B cell (primary cell): ENCODE data around the gene RERE. TPM values are rescaled to one million over a fixed set of nuclear protein-coding genes. Genes with fewer than 3 reads are reported as not detected.

ENCODE experiments used
- ATAC-seq: fragments of 200-7000 bp; cut with Tn5 transposase; one replicate; pipeline ENCODE4 v1.10.0; 2021; ENCODE audit warnings: low read depth, mild to moderate bottlenecking, moderate number of reproducible peaks, moderate library complexity
- CTCF ChIA-PET: fragments of 350-600 bp; sonication (Branson Sonifier 250); formaldehyde crosslinking; loops from one replicate; lab custom pipeline; 2021; ENCODE audit warnings: antibody characterized with exemption, inconsistent platforms; lab: Charles Lee
- POLR2A ChIA-PET: fragments of 350-600 bp; sonication (Branson Sonifier 250); formaldehyde crosslinking; loops from one replicate; lab custom pipeline; 2021; ENCODE audit warnings: antibody characterized with exemption; lab: Charles Lee
- DNase-seq: peaks from one replicate; pipeline ENCODE4 v3.0.0; 2013
- H2AFZ ChIP-seq: 2 replicates; pipeline ENCODE4 v1.6.1; 2012; ENCODE audit warnings: mild to moderate bottlenecking, low read depth, low read length; ENCODE audit not compliant: insufficient read depth, poor library complexity, severe bottlenecking
- H3K27ac ChIP-seq, 2 donors: 1 replicate in 1 of 2; 2 replicates in 1 of 2; pipeline ENCODE4 v1.5.1; 2012 to 2013; ENCODE audit warnings: low read length in 2 of 2, mild to moderate bottlenecking in 2 of 2, moderate library complexity in 1 of 2
- H3K27me3 ChIP-seq, 4 experiments: fragments of 200-600 bp in 1 of 4; sonication (generic) in 1 of 4; replicated peaks in 1 of 4; 1 replicate in 2 of 4; 2 replicates in 2 of 4; pipeline versions ENCODE4 v1.6.1 to v1.7.0; 2013 to 2016; ENCODE audit warnings: low read length in 3 of 4, mild to moderate bottlenecking in 2 of 4, mixed read lengths in 1 of 4, moderate library complexity in 1 of 4; ENCODE audit not compliant: insufficient read depth in 4 of 4, control insufficient read depth in 3 of 4; ENCODE audit errors: control extremely low read depth in 1 of 4
- H3K36me3 ChIP-seq, 2 experiments: replicated peaks in 1 of 2; 1 replicate in 1 of 2; 2 replicates in 1 of 2; pipeline versions ENCODE4 v1.6.1 to v1.7.1; 2013; ENCODE audit warnings: low read length in 1 of 2; ENCODE audit not compliant: insufficient read depth in 2 of 2, control insufficient read depth in 1 of 2; ENCODE audit errors: control extremely low read depth in 1 of 2, extremely low read depth in 1 of 2
- H3K4me1 ChIP-seq, 2 donors: fragments of 200-600 bp in 1 of 2; sonication (generic) in 1 of 2; 1 replicate in 1 of 2; 2 replicates in 1 of 2; pipeline versions ENCODE4 v1.5.1 to v1.6.1; 2013 to 2017; ENCODE audit warnings: low read length in 2 of 2; ENCODE audit not compliant: control insufficient read depth in 2 of 2, insufficient read depth in 2 of 2
- H3K4me2 ChIP-seq: replicated peaks from 2 replicates; pipeline ENCODE3; 2012; ENCODE audit warnings: mild to moderate bottlenecking, low read depth, low read length; ENCODE audit not compliant: poor library complexity, severe bottlenecking
- H3K4me3 ChIP-seq, 5 experiments: fragments of 200-600 bp in 1 of 5; sonication (generic) in 1 of 5; 1 replicate in 3 of 5; 2 replicates in 2 of 5; pipeline versions ENCODE4 v1.5.1 to v1.7.0; 2011 to 2016; ENCODE audit warnings: low read length in 4 of 5, mild to moderate bottlenecking in 4 of 5, low read depth in 2 of 5, control low read depth in 1 of 5, moderate library complexity in 1 of 5; ENCODE audit not compliant: insufficient read depth in 1 of 5; ENCODE audit errors: control extremely low read depth in 1 of 5, extremely low read depth in 1 of 5
- H3K79me2 ChIP-seq: fragments of 200-600 bp; sonication (generic); one replicate; pipeline ENCODE4 v1.6.0; 2016; ENCODE audit warnings: low read length; ENCODE audit not compliant: control insufficient read depth, insufficient read depth
- H3K9ac ChIP-seq: fragments of 200-600 bp; sonication (generic); 2 replicates; pipeline ENCODE4 v1.6.1; 2017; ENCODE audit warnings: mild to moderate bottlenecking, low read length, moderate library complexity
- H3K9me3 ChIP-seq, 3 donors: one replicate each; pipeline versions ENCODE4 v1.6.1 to v1.7.1; 2013; ENCODE audit warnings: low read length in 2 of 3; ENCODE audit not compliant: control insufficient read depth in 2 of 3, insufficient read depth in 1 of 3; ENCODE audit errors: control extremely low read depth in 1 of 3
- H4K20me1 ChIP-seq: 2 replicates; pipeline ENCODE4 v1.6.0; 2012; ENCODE audit warnings: mild to moderate bottlenecking, low read length; ENCODE audit not compliant: insufficient read depth, control insufficient read depth, poor library complexity, severe bottlenecking
- H3K27ac Mint-ChIP-seq: one replicate; pipeline ENCODE4 v1.8.0; 2021; ENCODE audit warnings: mixed read lengths
- H3K27me3 Mint-ChIP-seq: one replicate; pipeline ENCODE4 v1.8.0; 2021; ENCODE audit warnings: mixed read lengths
- H3K4me1 Mint-ChIP-seq: one replicate; pipeline ENCODE4 v1.8.0; 2021; ENCODE audit warnings: mixed read lengths
- H3K4me3 Mint-ChIP-seq: one replicate; pipeline ENCODE4 v1.8.0; 2021; ENCODE audit warnings: mixed read lengths
- H3K9me3 Mint-ChIP-seq: one replicate; pipeline ENCODE4 v1.8.0; 2022; ENCODE audit warnings: mixed read lengths; ENCODE audit not compliant: insufficient read depth
- EZH2 ChIP-seq: IDR thresholded peaks from 2 replicates; pipeline ENCODE4 v1.6.1; 2012; ENCODE audit warnings: borderline replicate concordance, low read depth, mild to moderate bottlenecking, moderate library complexity, low read length; ENCODE audit not compliant: insufficient read depth, poor library complexity, severe bottlenecking
- WGBS: methylation state at CpG from one replicate; pipeline ENCODE4 v1.1.5; 2013; ENCODE audit warnings: missing lambda C conversion rate; ENCODE audit not compliant: insufficient coverage; 5-methylcytosine and 5-hydroxymethylcytosine counted together
- intact Hi-C: fragments of 100-400 bp; cut with micrococcal nuclease; formaldehyde crosslinking; loops from one replicate; pipeline ENCODE4 v1.10.0; 2022
- polyA plus RNA-seq: library from polyadenylated mRNA; depleted of rRNA; stranded (reverse); fragments of >200 nt; gene quantifications from 2 replicates; pipeline ENCODE4 v1.2.3, GENCODE V29; 2012
- total RNA-seq, 2 donors: library from RNA; stranded (reverse); fragments of 120-200 nt in 1 of 2; gene quantifications; 1 replicate in 1 of 2; 2 replicates in 1 of 2; pipeline versions ENCODE4 v1.2.3 to v1.2.4, GENCODE V29; 2013 to 2022
- TF ChIP-seq, protein P1 (sequence below): fragments of 200-600 bp; IDR thresholded peaks from one replicate; pipeline ENCODE4 v1.8.0; 2022; ENCODE audit warnings: antibody characterized with exemption, mild to moderate bottlenecking

Gene RERE
- total and polyA plus RNA-seq, 2 donors (not counting 1 experiment from before 2014, with no cell fraction given) = 27.3 to 132 TPM

DNA sequence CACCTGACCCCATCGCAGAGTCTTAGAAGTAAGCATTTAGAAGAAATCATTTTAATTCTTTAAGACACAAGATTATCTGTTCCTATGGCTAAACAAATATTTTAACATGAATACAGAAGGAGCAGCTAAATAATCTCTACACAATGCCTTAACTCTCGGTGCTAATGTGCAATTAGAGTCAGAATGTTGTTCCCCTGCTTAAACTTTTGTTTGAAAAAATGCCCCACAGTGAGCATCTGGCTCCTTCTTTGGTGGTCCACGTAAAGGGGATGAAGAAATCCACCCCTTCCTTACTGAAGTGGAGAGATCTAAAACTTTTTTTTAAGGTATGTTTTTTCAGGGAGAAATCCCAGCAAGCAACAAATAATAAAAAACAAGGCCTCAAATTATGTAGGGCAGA, 444.3 kb downstream of the RERE start:
- H3K79me2 ChIP-seq = peaks cover 95% of the 10 kb centered on the region
- no peaks in the 10 kb centered on the region for H3K27me3 ChIP-seq
- intact Hi-C loops = no loop called here
- CTCF ChIA-PET = interaction anchor here (0.8 to 2.0 kb wide), 2 partner anchors 354 to 355 kb away, joined by 3 to 7 read pairs; no protein-coding TSS in a partner anchor
- peak overlapping the region in 1 of 2 donors; percentile 6 for H3K27ac ChIP-seq
- no peak overlapping the region for H2AFZ ChIP-seq
- no CpG with 5 or more reads among the region's 3 CpGs for WGBS
- TF ChIP-seq, protein P1, sequence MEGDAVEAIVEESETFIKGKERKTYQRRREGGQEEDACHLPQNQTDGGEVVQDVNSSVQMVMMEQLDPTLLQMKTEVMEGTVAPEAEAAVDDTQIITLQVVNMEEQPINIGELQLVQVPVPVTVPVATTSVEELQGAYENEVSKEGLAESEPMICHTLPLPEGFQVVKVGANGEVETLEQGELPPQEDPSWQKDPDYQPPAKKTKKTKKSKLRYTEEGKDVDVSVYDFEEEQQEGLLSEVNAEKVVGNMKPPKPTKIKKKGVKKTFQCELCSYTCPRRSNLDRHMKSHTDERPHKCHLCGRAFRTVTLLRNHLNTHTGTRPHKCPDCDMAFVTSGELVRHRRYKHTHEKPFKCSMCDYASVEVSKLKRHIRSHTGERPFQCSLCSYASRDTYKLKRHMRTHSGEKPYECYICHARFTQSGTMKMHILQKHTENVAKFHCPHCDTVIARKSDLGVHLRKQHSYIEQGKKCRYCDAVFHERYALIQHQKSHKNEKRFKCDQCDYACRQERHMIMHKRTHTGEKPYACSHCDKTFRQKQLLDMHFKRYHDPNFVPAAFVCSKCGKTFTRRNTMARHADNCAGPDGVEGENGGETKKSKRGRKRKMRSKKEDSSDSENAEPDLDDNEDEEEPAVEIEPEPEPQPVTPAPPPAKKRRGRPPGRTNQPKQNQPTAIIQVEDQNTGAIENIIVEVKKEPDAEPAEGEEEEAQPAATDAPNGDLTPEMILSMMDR = no peak
- TF ChIP-seq EZH2 = no peak
- H3K4me2 ChIP-seq = no peak overlapping the region
- H3K9ac ChIP-seq = no peak overlapping the region
- H3K9me3 ChIP-seq = no peaks in the 10 kb centered on the region
- H3K4me3 Mint-ChIP-seq = no peak overlapping the region
- H3K4me3 ChIP-seq = no peak overlapping the region
- H3K27ac Mint-ChIP-seq = peak overlapping the region; percentile 10
- ATAC-seq = no peak
- DNase-seq = no peak
- peaks cover 0 to 7% of the 10 kb centered on the region in 2 donors for H3K4me1 ChIP-seq
- H3K9me3 Mint-ChIP-seq = no peaks in the 10 kb centered on the region
- POLR2A ChIA-PET = no interaction called here
- H4K20me1 ChIP-seq = peaks cover 89% of the 10 kb centered on the region
- peaks cover 1 to 60% of the 10 kb centered on the region in 2 experiments for H3K36me3 ChIP-seq
- peaks cover 39% of the 10 kb centered on the region for H3K4me1 Mint-ChIP-seq
- H3K27me3 Mint-ChIP-seq = no peaks in the 10 kb centered on the region

DNA sequence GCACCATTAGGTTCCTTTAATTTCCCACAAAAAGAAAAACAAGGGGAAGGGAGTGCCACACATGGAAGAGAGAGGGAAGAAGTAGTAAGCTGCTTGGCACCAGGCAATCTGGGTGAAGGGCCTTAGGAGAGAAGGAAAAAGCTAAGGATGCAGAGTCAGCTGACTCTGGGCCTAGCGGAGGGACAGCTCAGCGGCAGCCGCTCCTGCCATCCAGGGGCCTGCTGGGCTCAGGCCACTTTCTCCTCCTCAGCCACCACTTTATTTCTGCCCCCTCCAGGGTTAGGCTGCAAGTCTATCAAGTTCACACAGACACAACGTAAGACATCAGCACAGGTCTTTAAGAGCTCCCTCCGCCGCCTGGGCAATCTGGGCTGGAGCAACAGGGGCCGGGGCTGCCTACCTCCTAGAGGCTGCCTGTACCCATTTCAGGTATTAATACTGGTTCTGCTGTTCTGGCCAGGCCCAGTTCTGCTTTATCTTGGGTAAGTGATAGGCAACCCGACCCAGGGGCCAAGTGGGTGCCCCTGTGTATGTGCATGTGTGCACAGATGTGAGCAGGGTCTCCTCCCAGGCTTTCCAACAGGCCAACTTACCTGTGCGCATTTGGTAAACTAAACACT, 446.0 kb downstream of the RERE start:
- H2AFZ ChIP-seq = no peak overlapping the region
- peaks cover 5 to 63% of the 10 kb centered on the region in 2 experiments for H3K36me3 ChIP-seq
- H3K4me3 ChIP-seq = no peak overlapping the region
- H3K4me2 ChIP-seq = no peak overlapping the region
- intact Hi-C loops = no loop called here
- H3K9me3 ChIP-seq = no peaks in the 10 kb centered on the region
- ATAC-seq (no peak), DNase-seq (no peak)
- no peaks in the 10 kb centered on the region for H3K9me3 Mint-ChIP-seq
- H3K4me1 Mint-ChIP-seq = peaks cover 43% of the 10 kb centered on the region
- H3K27ac ChIP-seq = no peak overlapping the region
- POLR2A ChIA-PET = interaction anchor here (0.5 to 0.6 kb wide), 2 partner anchors 9 to 1287 kb away, joined by 5 to 13 read pairs; no protein-coding TSS in a partner anchor
- no peak overlapping the region for H3K4me3 Mint-ChIP-seq
- no peak overlapping the region for H3K9ac ChIP-seq
- peaks cover 90% of the 10 kb centered on the region for H4K20me1 ChIP-seq
- H3K27ac Mint-ChIP-seq = peak overlapping the region; percentile 53
- 100% methylated on average over 8 of the region's 9 CpGs for WGBS
- H3K27me3 Mint-ChIP-seq = no peaks in the 10 kb centered on the region
- no peaks in the 10 kb centered on the region for H3K27me3 ChIP-seq
- peaks cover 95% of the 10 kb centered on the region for H3K79me2 ChIP-seq
- TF ChIP-seq, protein P1 = no peak
- no peak for TF ChIP-seq EZH2
- H3K4me1 ChIP-seq = peaks cover 4 to 5% of the 10 kb centered on the region in 2 donors
- CTCF ChIA-PET = interaction anchor here (0.9 to 2.1 kb wide), 5 partner anchors 19 to 478 kb away, joined by 3 to 9 read pairs (median 3); no protein-coding TSS in a partner anchor
